Neural progenitor cell (in vitro differentiated cells): Measurements from ENCODE around the gene OR2J3.

Source experiments
- EZH2 ChIP-seq: fragments of 200-600 bp; sonication (generic); IDR thresholded peaks from 2 replicates; pipeline ENCODE4 v1.6.1; 2017; ENCODE audit warnings: antibody characterized with exemption, mild to moderate bottlenecking, moderate library complexity
- TF ChIP-seq, protein P1 (sequence below): fragments of 200-600 bp; sonication (generic); IDR thresholded peaks from 2 replicates; pipeline ENCODE4 v1.5.1; 2017; ENCODE audit warnings: antibody characterized with exemption, mild to moderate bottlenecking

- TF ChIP-seq, protein P1, sequence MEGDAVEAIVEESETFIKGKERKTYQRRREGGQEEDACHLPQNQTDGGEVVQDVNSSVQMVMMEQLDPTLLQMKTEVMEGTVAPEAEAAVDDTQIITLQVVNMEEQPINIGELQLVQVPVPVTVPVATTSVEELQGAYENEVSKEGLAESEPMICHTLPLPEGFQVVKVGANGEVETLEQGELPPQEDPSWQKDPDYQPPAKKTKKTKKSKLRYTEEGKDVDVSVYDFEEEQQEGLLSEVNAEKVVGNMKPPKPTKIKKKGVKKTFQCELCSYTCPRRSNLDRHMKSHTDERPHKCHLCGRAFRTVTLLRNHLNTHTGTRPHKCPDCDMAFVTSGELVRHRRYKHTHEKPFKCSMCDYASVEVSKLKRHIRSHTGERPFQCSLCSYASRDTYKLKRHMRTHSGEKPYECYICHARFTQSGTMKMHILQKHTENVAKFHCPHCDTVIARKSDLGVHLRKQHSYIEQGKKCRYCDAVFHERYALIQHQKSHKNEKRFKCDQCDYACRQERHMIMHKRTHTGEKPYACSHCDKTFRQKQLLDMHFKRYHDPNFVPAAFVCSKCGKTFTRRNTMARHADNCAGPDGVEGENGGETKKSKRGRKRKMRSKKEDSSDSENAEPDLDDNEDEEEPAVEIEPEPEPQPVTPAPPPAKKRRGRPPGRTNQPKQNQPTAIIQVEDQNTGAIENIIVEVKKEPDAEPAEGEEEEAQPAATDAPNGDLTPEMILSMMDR: no peak
- no peak for TF ChIP-seq EZH2
Measured at GRCh38 chr6:29081312-29081711, 26.5 kb upstream of the OR2J3 start.
